HG03159 (cell line): ENCODE results near the gene TMEM132E.

Source experiments
- ATAC-seq: cut with Tn5 transposase; IDR thresholded peaks from one replicate; pipeline ENCODE4 v1.9.1; 2021; ENCODE audit warnings: mild to moderate bottlenecking, moderate library complexity; ENCODE audit not compliant: unreplicated experiment

Gene TMEM132E

DNA sequence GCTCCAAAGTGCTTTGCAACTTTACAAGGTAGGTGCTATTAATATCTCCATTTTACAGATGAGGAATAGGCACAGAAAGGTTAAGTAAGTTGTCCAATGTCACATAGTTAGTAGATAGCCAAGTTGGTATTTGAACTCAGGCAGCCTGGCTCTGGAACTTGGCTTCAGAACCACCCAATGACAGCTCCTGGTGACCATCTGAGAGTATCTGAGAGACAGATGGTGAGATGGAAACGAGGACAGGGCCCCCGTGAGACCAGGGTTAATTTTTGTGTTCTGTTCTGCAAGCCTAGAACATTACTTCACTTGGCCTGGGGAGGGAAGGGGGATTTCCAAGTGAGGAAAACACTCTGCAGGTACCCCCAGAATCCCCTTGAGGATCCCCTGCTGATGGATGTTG, 9.8 kb upstream of the TMEM132E start:
- ATAC-seq = no peak

DNA sequence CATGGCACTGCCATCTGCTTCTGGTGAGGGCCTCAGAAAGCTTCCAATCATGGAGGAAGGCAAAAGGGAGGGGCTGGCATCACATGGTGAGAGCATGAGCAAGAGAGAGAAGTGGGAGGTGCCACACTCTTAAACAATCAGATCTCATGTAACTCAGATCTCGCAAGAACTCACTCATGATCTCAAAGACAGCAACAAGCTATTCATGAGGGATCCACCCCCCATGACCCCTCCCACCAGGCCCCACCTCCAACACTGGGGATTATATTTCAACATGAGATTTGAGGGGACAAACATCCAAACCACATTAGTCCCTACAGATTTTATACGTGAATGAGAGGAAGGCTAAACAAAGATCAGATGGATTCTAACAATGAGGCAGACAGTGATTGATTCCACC, 8.9 kb upstream of the TMEM132E start:
- ATAC-seq = no peak

- no peak for ATAC-seq
These were observed 7.8 kb upstream of the TMEM132E start for GRCh38 chr17:34571428-34572130.

GRCh38 chr17:34572483-34572882, 6.9 kb upstream of the TMEM132E start:
- no peak for ATAC-seq

GRCh38 chr17:34575182-34575581, 4.2 kb upstream of the TMEM132E start:
- ATAC-seq = no peak

DNA sequence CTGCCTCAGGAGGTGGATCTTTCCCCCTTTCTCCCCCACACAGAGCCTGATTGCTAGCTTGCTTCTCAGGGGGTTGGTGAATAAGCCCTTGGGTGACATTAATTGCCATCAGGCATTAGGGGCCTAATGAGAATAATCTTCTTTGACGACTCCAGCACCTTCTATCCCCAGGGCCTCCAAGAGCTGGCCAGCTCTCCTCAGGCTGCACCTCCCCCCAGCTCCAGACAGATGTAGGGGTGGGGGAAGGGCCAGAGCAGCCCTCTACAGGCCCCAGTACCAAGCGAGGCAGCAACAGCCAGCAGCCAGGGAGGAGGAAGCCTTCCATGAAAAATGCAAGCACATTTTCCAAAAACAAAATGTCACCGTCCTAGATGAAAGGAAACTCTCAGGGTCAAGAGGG, 1.4 kb upstream of the TMEM132E start:
- ATAC-seq = no peak

- no peak for ATAC-seq
These were observed 746 bp upstream of the TMEM132E start for GRCh38 chr17:34578656-34579016.

- ATAC-seq = no peak
These were observed 750 bp downstream of the TMEM132E start for GRCh38 chr17:34579979-34580684.

DNA sequence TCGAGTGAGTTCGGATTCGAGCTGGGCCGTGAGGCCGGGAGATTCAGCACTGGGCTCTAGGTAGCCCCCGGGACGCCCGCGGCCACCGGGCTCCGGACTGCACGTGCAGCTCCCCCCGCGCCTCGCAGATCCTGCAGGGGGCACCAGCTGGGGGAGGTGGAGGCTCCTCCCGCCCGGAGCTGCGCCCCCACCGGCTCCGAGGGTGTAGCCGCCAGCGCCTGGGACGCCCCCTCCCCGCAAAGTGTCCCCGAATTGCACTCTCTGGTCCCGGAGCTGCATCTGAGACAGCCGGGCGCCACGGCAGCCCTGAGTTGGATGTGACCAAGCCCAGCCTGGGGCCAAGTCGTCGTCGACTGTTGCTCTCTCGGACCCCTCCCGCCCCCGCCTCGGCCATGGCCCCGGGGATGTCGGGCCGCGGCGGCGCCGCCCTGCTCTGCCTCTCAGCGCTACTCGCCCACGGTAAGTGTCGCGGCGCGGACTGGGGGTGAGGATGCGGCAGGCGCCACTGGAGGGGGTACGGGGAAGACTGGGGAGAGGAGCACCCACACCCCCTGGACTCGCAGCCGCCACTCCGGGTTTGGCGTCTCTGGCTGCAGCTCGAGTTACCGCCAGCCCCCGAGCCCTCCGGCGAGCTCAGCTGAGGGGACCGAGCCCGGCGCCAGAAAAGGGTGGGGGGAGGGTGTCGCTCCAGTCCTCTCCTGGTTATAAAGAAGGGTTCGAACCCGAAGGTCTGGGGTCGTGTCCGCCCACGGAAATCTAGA, 1.5 kb downstream of the TMEM132E start:
- ATAC-seq = no peak

GRCh38 chr17:34581446-34582184, 2.2 kb downstream of the TMEM132E start:
- ATAC-seq = no peak

GRCh38 chr17:34582185-34582900, 3.0 kb downstream of the TMEM132E start:
- no peak for ATAC-seq

DNA sequence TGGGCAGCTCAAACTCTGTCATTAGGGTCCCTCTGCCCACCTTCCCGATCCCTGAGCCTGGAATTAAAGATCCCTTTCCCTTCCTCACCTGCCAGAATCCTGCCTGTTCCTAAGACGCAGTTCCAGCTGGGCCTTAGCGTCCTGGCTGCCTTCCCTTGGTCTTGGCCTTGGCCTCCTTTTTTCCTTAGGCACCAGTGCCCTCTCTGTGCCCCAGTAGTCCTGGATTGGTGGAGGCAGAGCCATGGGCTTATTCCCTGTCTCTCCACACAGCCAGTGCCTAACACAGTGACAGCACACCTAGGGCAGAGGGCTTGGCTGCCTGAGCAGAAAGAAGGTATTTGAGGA, 3.5 kb downstream of the TMEM132E start:
- ATAC-seq = no peak

DNA sequence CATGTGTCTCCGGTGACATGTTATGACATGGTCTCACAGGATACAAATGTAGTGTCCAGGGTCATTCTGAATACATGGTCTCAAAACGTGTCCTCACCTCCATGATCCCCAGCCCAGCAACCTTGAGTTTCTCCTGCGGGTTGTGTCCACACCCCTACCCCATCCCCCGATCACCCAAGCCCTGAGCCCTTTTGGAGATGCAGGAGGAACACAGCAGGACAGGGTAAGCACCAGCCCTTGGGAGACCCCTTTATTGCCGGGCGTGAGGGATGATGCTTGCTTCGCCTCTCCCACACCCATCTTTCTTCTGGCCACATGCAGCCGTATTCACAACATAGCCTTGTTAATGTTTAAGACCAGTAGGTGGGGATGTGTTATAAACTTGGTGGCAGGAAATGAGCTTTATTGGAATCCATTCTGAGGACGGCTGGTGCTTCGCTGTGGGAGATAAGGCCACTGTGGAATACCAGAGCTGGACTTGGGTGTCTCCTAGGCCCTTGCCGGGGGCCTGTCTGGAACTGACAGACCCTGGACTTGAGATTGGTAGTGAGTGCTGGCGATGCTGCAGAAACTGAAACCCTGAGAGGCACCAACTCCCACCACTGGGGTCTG, 5.5 kb downstream of the TMEM132E start:
- ATAC-seq = no peak

DNA sequence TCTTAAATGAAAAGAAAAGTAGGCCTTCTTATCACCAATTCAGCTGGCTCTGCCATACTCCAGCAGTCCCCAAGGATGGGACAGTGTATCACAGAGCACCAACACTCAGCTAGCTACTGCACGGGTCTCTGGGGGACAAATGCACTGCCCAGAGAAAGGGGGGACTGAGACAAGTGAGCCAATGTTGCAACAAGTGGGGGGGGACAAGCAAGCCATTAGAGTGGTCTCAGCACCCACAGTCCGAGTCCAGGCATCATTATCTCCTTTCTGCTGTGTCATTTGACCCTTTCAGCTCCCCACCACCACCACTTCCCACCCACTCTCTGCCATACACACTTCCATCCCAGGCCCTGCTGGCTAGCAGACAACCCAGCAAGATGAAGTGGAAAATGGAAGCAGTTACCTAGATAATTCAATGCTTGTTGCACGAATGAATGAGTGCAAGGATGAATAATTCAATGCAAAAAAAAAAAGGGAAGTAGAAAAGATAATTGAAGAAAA, 7.0 kb downstream of the TMEM132E start:
- no peak for ATAC-seq

DNA sequence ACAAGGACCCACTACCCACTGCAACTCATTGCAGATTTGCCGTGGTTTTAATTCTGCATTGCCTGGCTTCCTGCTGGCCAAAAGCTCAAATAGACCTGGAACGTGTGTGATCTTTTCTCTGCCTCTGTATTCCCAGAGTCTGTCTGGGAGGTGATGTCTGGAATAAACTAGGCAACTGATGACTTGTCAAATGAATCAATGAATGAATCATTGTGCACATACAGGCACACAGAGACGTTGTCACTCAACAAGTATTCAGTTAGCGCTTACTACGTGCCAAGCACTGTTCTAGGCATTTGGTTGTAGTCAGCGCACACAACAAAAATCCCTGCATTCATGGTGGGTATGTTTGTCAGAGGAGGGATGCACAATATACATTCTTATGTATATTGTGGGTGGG, 8.9 kb downstream of the TMEM132E start:
- ATAC-seq = no peak

GRCh38 chr17:34589120-34589965, 10.0 kb downstream of the TMEM132E start:
- no peak for ATAC-seq

DNA sequence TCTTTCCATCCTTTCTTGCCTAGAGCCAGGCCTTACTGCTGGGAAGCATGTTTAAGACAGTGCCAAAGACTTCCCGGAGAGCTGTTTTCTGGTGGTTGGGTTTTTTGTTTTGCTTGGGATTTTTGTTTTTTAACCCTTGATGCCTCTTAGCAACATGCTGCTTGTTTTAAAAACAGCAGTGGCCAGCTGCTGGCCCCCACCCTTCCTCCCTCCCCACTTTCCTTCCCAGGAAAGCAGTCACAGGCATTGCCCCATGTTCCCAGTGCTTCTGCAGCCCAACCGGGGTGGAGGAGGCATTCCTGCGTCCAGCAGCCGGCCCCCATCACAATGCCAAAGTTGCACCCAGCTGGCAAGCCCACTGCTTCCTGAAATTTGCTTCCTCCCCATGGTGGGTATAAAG, 12.6 kb downstream of the TMEM132E start:
- ATAC-seq = no peak

- no peak for ATAC-seq
These were observed 17.5 kb downstream of the TMEM132E start for GRCh38 chr17:34596920-34597319.

DNA sequence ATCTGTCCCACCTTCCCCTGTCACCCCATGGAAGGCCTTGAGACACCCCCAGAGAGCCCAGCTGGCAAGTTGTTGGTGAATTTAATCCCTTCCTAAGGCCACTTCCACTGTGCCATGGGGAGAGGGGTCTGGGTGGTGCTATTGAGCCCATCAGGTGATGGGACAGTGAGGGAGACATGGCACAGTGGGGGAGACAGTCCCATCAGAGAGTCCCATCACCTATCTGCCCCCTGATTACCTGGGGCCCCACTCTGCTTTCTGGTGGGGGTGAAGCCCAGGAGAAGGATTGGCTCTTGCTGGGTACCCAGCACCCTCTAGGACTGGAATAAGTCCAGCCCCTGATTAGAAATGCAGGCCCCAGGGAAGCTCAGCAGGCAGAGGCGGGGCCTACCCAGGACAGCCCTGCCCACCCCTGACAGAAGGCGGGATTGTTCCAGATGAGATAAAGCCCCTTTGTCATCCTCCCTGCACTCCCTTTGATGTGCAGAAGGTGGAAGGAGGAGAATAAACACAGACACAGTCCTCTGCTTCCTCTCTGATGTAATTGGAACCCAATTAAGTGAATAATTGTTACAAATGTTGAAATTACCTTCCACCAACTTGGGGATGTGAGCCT, 18.9 kb downstream of the TMEM132E start:
- no peak for ATAC-seq
